IMR-90 (cell line): ENCODE measurements around the gene SLC24A3. TPM values are rescaled to one million over a fixed set of nuclear protein-coding genes. Genes with fewer than 3 reads are reported as not detected.

Experiments used
- ATAC-seq: fragments of 200-7000 bp; cut with Tn5 transposase; 2 replicates; pipeline ENCODE4 v1.9.1; 2020; ENCODE audit warnings: low read depth, mild to moderate bottlenecking, moderate library complexity
- BruUV-seq: library from RNA; stranded (reverse); fragments of 400-500 nt; replicated peaks from 2 replicates; lab custom pipeline; 2021; lab: Mats Ljungman, UMichigan
- CTCF ChIA-PET: fragments of 300-600 bp; formaldehyde crosslinking; extraction: SDS; loops from one replicate; lab custom pipeline; 2021; ENCODE audit warnings: antibody characterized with exemption; lab: Yijun Ruan, JAX
- POLR2A ChIA-PET: fragments of 300-600 bp; sonication (Branson Sonifier 250); formaldehyde crosslinking; loops from one replicate; lab custom pipeline; 2022; ENCODE audit warnings: antibody characterized with exemption; ENCODE audit not compliant: unreplicated experiment; lab: Charles Lee
- DNase-seq: peaks from one replicate; pipeline ENCODE4 v3.0.0; 2013
- H2AFZ ChIP-seq: replicated peaks from 2 replicates; pipeline ENCODE3; 2013; ENCODE audit warnings: low read length, mild to moderate bottlenecking; ENCODE audit not compliant: poor library complexity
- H2AK5ac ChIP-seq: 2 replicates; pipeline ENCODE4 v1.6.1; 2013; ENCODE audit warnings: low read depth, low read length, inconsistent platforms
- H2AK9ac ChIP-seq: replicated peaks from 2 replicates; pipeline ENCODE3; 2013; ENCODE audit warnings: mild to moderate bottlenecking, low read depth, low read length, moderate library complexity; ENCODE audit not compliant: poor library complexity
- H2BK120ac ChIP-seq: 2 replicates; pipeline ENCODE4 v1.6.1; 2013; ENCODE audit warnings: low read depth, low read length, inconsistent platforms
- H2BK15ac ChIP-seq: 3 replicates; pipeline ENCODE4 v1.6.1; 2013; ENCODE audit warnings: low read depth, low read length, inconsistent platforms
- H2BK20ac ChIP-seq: 2 replicates; pipeline ENCODE4 v1.6.1; 2013; ENCODE audit warnings: low read depth, mild to moderate bottlenecking, inconsistent platforms, low read length, moderate library complexity
- H2BK5ac ChIP-seq: 2 replicates; pipeline ENCODE4 v1.6.1; 2013; ENCODE audit warnings: mild to moderate bottlenecking, low read depth, low read length, inconsistent platforms; ENCODE audit not compliant: poor library complexity, severe bottlenecking
- H3K14ac ChIP-seq: replicated peaks from 2 replicates; pipeline ENCODE4 v1.6.1; 2013; ENCODE audit warnings: low read depth, low read length, inconsistent platforms
- H3K18ac ChIP-seq: 2 replicates; pipeline ENCODE4 v1.6.1; 2013; ENCODE audit warnings: low read depth, low read length, control low read depth
- H3K23ac ChIP-seq: 2 replicates; pipeline ENCODE4 v1.6.1; 2013; ENCODE audit warnings: low read depth, low read length, inconsistent platforms
- H3K27ac ChIP-seq: 2 replicates; pipeline ENCODE4 v1.5.1; 2013; ENCODE audit warnings: mild to moderate bottlenecking, control low read depth, low read length; ENCODE audit not compliant: insufficient read depth
- H3K27me3 ChIP-seq: 2 replicates; pipeline ENCODE4 v1.6.1; 2013; ENCODE audit warnings: low read length; ENCODE audit not compliant: control insufficient read depth, insufficient read depth
- H3K36me3 ChIP-seq: 2 replicates; pipeline ENCODE4 v1.6.1; 2013; ENCODE audit warnings: low read length, mixed read lengths; ENCODE audit not compliant: control insufficient read depth, insufficient read depth
- H3K4ac ChIP-seq: 2 replicates; pipeline ENCODE4 v1.6.1; 2013; ENCODE audit warnings: low read depth, low read length, inconsistent platforms
- H3K4me1 ChIP-seq: 2 replicates; pipeline ENCODE4 v1.6.1; 2013; ENCODE audit warnings: low read length, mixed read lengths; ENCODE audit not compliant: control insufficient read depth, insufficient read depth
- H3K4me2 ChIP-seq: 2 replicates; pipeline ENCODE4 v1.6.1; 2013; ENCODE audit warnings: low read depth, mild to moderate bottlenecking, control low read depth, low read length, moderate library complexity
- H3K4me3 ChIP-seq: 2 replicates; pipeline ENCODE4 v1.5.1; 2013; ENCODE audit warnings: low read depth, mild to moderate bottlenecking, control low read depth, low read length, moderate library complexity; ENCODE audit not compliant: insufficient read depth
- H3K56ac ChIP-seq: 2 replicates; pipeline ENCODE4 v1.6.1; 2013; ENCODE audit warnings: low read length, inconsistent platforms; ENCODE audit not compliant: insufficient read depth; ENCODE audit errors: extremely low read depth
- H3K79me1 ChIP-seq, 2 experiments: 2 replicates each; pipeline ENCODE4 v1.6.1; 2013; ENCODE audit warnings: low read length in 2 of 2, inconsistent platforms in 1 of 2, low read depth in 1 of 2
- H3K9ac ChIP-seq: 2 replicates; pipeline ENCODE4 v1.6.1; 2013; ENCODE audit warnings: low read depth, low read length, control low read depth
- H3K9me1 ChIP-seq: 2 replicates; pipeline ENCODE4 v1.6.1; 2013; ENCODE audit warnings: low read length, inconsistent platforms; ENCODE audit not compliant: insufficient read depth
- H3K9me3 ChIP-seq: 2 replicates; pipeline ENCODE4 v1.6.1; 2013; ENCODE audit warnings: low read length; ENCODE audit not compliant: control insufficient read depth, insufficient read depth
- H4K20me1 ChIP-seq: 2 replicates; pipeline ENCODE4 v1.6.1; 2013; ENCODE audit warnings: low read length, inconsistent platforms; ENCODE audit not compliant: insufficient read depth
- H4K5ac ChIP-seq: 2 replicates; pipeline ENCODE4 v1.6.1; 2013; ENCODE audit warnings: mild to moderate bottlenecking, low read depth, low read length, control low read depth
- H4K8ac ChIP-seq, 2 experiments: 2 replicates each; pipeline ENCODE4 v1.6.1; 2013; ENCODE audit warnings: low read depth in 2 of 2, low read length in 2 of 2, control low read depth in 1 of 2, inconsistent platforms in 1 of 2
- H4K91ac ChIP-seq: 2 replicates; pipeline ENCODE4 v1.6.1; 2013; ENCODE audit warnings: low read depth, low read length, inconsistent platforms; ENCODE audit not compliant: insufficient read depth
- CEBPB ChIP-seq: IDR thresholded peaks from 2 replicates; pipeline ENCODE4 v1.6.1; 2012; ENCODE audit warnings: low read depth, low read length, improper control_type of control experiment
- CHD1 ChIP-seq: IDR thresholded peaks from 2 replicates; pipeline ENCODE4 v1.6.1; 2012; ENCODE audit warnings: low read depth, low read length, improper control_type of control experiment
- FOS ChIP-seq: fragments of 150-350 bp; IDR thresholded peaks from 2 replicates; pipeline ENCODE4 v1.6.1; 2016; ENCODE audit warnings: low read depth, low read length
- MAFK ChIP-seq: IDR thresholded peaks from 2 replicates; pipeline ENCODE4 v1.6.1; 2012; ENCODE audit warnings: low read depth, low read length, improper control_type of control experiment
- MAZ ChIP-seq: IDR thresholded peaks from 2 replicates; pipeline ENCODE4 v1.6.1; 2012; ENCODE audit warnings: low read depth, mild to moderate bottlenecking, low read length, improper control_type of control experiment, moderate library complexity, borderline replicate concordance
- NFE2L2 ChIP-seq: fragments of 150-350 bp; IDR thresholded peaks from 2 replicates; pipeline ENCODE4 v1.6.1; 2016; ENCODE audit warnings: low read depth, mild to moderate bottlenecking, low read length
- POLR2A ChIP-seq: IDR thresholded peaks from 2 replicates; pipeline ENCODE4 v1.6.1; 2012; ENCODE audit warnings: mild to moderate bottlenecking, low read depth, low read length
- SMC3 ChIP-seq: fragments of 150-350 bp; IDR thresholded peaks from 2 replicates; pipeline ENCODE4 v1.6.1; 2016; ENCODE audit warnings: low read depth, mild to moderate bottlenecking, antibody characterized with exemption, low read length, moderate library complexity
- WGBS, 2 experiments: methylation state at CpG; one replicate each; pipeline versions ENCODE4 v1.1.5 to v1.1.7; 2013; ENCODE audit warnings: missing lambda C conversion rate in 2 of 2; ENCODE audit not compliant: insufficient read length in 1 of 2; ENCODE audit errors: extremely low coverage in 2 of 2; 5-methylcytosine and 5-hydroxymethylcytosine counted together
- dilution Hi-C: fragments of 300-500 bp; cut with HindIII; formaldehyde crosslinking; loops from one replicate; pipeline ENCODE4 v1.14.3; 2018; ENCODE audit warnings: low sequenced_read_pairs; ENCODE audit not compliant: unreplicated experiment
- in situ Hi-C: fragments of 300-500 bp; cut with MboI; formaldehyde crosslinking; loops from 3 replicates; pipeline ENCODE4 v1.14.3; 2019; ENCODE audit warnings: low sequenced_read_pairs, inconsistent platforms, mixed read lengths
- intact Hi-C: fragments of 100-400 bp; cut with micrococcal nuclease; formaldehyde crosslinking; loops from 2 replicates; pipeline ENCODE4 v1.10.0; 2022
- polyA plus RNA-seq, 3 experiments: library from polyadenylated mRNA; depleted of rRNA; stranded (reverse); fragments of >200 nt; gene quantifications; 2 replicates each; pipeline ENCODE4 v1.2.3, GENCODE V29; 2012; ENCODE audit warnings: low replicate concordance in 1 of 3
- total RNA-seq: library from RNA; depleted of rRNA; stranded (reverse); fragments of >200 nt; gene quantifications from 2 replicates; pipeline ENCODE4 v1.2.3, GENCODE V29; 2012
- TF ChIP-seq, protein P1 (sequence below): conservative IDR thresholded peaks from 2 replicates; pipeline ENCODE4 v1.5.1; 2012; ENCODE audit warnings: mild to moderate bottlenecking, low read depth, low read length, improper control_type of control experiment
- TF ChIP-seq, protein P2 (sequence below): fragments of 150-350 bp; IDR thresholded peaks from 2 replicates; pipeline ENCODE4 v1.6.1; 2017; ENCODE audit warnings: mild to moderate bottlenecking, antibody characterized with exemption, low read length, low read depth
- TF ChIP-seq, protein P3 (sequence below): fragments of 150-350 bp; IDR thresholded peaks from 2 replicates; pipeline ENCODE4 v1.6.1; 2016; ENCODE audit warnings: low read depth, mild to moderate bottlenecking, low read length, moderate library complexity, borderline replicate concordance

Gene SLC24A3
- total and polyA plus RNA-seq, 2 of the 4 experiments (the other 2 are of a cell fraction), result not detected

DNA sequence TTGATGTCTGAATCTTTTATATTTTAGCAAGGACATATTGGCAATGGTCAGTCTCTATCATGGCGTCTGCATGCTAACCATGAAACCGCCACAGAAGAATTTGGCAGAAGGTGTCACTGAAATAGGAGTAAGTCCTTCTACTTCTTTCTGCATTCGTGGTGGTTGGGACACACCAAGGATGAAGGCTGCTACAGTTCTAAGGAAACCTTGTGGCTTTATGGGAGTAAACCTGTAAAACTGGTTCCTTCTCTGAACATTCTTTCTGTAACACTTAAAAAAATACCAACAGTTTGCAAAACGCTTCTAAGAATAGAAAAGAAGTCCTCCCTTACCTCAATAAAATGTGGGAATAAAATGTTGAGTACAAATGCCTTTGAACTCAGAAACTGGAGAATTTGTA is 195.3 kb downstream of the SLC24A3 start:
- H2BK120ac ChIP-seq, result no peak overlapping the region
- TF ChIP-seq FOS, result no peak
- TF ChIP-seq MAZ, result no peak
- no peak for TF ChIP-seq CHD1
- no peak for TF ChIP-seq SMC3
- TF ChIP-seq, protein P1, sequence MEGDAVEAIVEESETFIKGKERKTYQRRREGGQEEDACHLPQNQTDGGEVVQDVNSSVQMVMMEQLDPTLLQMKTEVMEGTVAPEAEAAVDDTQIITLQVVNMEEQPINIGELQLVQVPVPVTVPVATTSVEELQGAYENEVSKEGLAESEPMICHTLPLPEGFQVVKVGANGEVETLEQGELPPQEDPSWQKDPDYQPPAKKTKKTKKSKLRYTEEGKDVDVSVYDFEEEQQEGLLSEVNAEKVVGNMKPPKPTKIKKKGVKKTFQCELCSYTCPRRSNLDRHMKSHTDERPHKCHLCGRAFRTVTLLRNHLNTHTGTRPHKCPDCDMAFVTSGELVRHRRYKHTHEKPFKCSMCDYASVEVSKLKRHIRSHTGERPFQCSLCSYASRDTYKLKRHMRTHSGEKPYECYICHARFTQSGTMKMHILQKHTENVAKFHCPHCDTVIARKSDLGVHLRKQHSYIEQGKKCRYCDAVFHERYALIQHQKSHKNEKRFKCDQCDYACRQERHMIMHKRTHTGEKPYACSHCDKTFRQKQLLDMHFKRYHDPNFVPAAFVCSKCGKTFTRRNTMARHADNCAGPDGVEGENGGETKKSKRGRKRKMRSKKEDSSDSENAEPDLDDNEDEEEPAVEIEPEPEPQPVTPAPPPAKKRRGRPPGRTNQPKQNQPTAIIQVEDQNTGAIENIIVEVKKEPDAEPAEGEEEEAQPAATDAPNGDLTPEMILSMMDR, result no peak
- no peak for TF ChIP-seq MAFK
- TF ChIP-seq, protein P2, sequence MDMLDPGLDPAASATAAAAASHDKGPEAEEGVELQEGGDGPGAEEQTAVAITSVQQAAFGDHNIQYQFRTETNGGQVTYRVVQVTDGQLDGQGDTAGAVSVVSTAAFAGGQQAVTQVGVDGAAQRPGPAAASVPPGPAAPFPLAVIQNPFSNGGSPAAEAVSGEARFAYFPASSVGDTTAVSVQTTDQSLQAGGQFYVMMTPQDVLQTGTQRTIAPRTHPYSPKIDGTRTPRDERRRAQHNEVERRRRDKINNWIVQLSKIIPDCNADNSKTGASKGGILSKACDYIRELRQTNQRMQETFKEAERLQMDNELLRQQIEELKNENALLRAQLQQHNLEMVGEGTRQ, result no peak
- no peak for TF ChIP-seq POLR2A
- no peak for TF ChIP-seq CEBPB
- TF ChIP-seq NFE2L2, result no peak
- TF ChIP-seq, protein P3, sequence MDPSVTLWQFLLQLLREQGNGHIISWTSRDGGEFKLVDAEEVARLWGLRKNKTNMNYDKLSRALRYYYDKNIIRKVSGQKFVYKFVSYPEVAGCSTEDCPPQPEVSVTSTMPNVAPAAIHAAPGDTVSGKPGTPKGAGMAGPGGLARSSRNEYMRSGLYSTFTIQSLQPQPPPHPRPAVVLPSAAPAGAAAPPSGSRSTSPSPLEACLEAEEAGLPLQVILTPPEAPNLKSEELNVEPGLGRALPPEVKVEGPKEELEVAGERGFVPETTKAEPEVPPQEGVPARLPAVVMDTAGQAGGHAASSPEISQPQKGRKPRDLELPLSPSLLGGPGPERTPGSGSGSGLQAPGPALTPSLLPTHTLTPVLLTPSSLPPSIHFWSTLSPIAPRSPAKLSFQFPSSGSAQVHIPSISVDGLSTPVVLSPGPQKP, result no peak
- no peak overlapping the region for H4K5ac ChIP-seq
- H3K27ac ChIP-seq, result no peak overlapping the region
- WGBS, 2 experiments, result no CpG with 5 or more reads among the region's 4 CpGs
- no peak overlapping the region for H3K56ac ChIP-seq
- POLR2A ChIA-PET, result no interaction called here
- dilution Hi-C loops (no loop called here), intact Hi-C loops (no loop called here), in situ Hi-C loops (no loop called here)
- H2BK5ac ChIP-seq, result no peak overlapping the region
- no peak overlapping the region for H3K23ac ChIP-seq
- no peak overlapping the region for H3K14ac ChIP-seq
- no peak overlapping the region for H3K4me2 ChIP-seq
- no peak for ATAC-seq
- H2AFZ ChIP-seq, result no peak overlapping the region
- DNase-seq, result no peak
- no peaks in the 10 kb centered on the region for H4K20me1 ChIP-seq
- no peaks in the 10 kb centered on the region for H3K4me1 ChIP-seq
- H3K36me3 ChIP-seq, result no peaks in the 10 kb centered on the region
- H3K27me3 ChIP-seq, result no peaks in the 10 kb centered on the region
- H3K79me1 ChIP-seq, result no peaks in the 10 kb centered on the region
- no peak overlapping the region for H3K18ac ChIP-seq
- no peak overlapping the region for H4K8ac ChIP-seq
- H3K9me3 ChIP-seq, result no peaks in the 10 kb centered on the region; the same call in 1 of the 2 replicates
- BruUV-seq, result no TSS peak
- no peaks in the 10 kb centered on the region for H3K9me1 ChIP-seq
- H3K4me3 ChIP-seq, result no peak overlapping the region
- no peak overlapping the region for H2BK15ac ChIP-seq
- no peak overlapping the region for H4K91ac ChIP-seq
- H2BK20ac ChIP-seq, result no peak overlapping the region
- H3K4ac ChIP-seq, result no peak overlapping the region
- no peak overlapping the region for H2AK9ac ChIP-seq
- CTCF ChIA-PET, result no interaction called here
- no peak overlapping the region for H2AK5ac ChIP-seq
- no peak overlapping the region for H3K9ac ChIP-seq
